ENCODE measurements around the gene SAC3D1.

Gene SAC3D1

DNA sequence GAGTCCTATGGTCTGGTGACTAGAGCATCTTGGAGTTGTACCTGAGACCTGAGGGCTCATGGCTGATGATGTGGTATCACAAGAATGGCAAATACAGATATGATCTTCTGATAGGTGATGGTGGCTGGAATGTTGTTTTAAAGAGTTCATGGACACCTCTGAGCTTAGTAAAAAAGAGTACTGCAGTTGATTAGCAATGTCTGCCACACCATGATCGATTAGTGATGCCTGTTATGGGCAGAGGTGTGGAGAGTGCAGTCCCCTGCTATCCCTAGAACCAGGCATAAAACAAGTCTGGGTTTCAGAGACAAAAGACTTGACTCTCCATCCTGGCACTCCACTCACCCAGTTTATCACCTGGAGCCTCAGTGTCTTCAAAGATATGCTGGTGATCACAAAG is 42.9 kb upstream of the SAC3D1 start:
- Histone ChIP-seq H3K9ac (ENCODE audit: low read length) (no peak overlapping the region), H2AFZ (ENCODE audit: low read depth, low read length) (no peak overlapping the region), H3K36me3 (ENCODE audit: control insufficient read depth in 1 of 2, insufficient read depth in 2 of 2, low read depth in 1 of 2, low read length in 2 of 2) (no peaks in the 10 kb centered on the region), H3K18ac (ENCODE audit: low read depth in 1 of 2, low read length in 2 of 2) (no peak overlapping the region), H3K27me3 (ENCODE audit: control insufficient read depth in 1 of 2, insufficient read depth in 1 of 2, low read length in 2 of 2) (peaks cover 5 to 7% of the 10 kb centered on the region in 2 experiments), H2BK120ac (ENCODE audit: low read depth, low read length) (no peak overlapping the region), H3K79me1 (replicated peaks; ENCODE audit: low read length, poor library complexity, severe bottlenecking) (no peaks in the 10 kb centered on the region), H3K4ac (ENCODE audit: low read depth in 1 of 2, low read length in 2 of 2) (no peak overlapping the region), H4K8ac (ENCODE audit: low read length) (no peak overlapping the region), H2BK12ac (ENCODE audit: low read length in 2 of 2) (no peak overlapping the region), H4K91ac (ENCODE audit: low read length) (no peak overlapping the region), H3K4me2 (ENCODE audit: low read length, poor library complexity, severe bottlenecking) (no peak overlapping the region), H3K4me1 (ENCODE audit: control insufficient read depth, insufficient read depth, low read depth, low read length) (peaks cover 14% of the 10 kb centered on the region), H2AK5ac (ENCODE audit: low read length, severe bottlenecking) (no peak overlapping the region), H3K14ac (ENCODE audit: low read length in 2 of 2) (no peak overlapping the region), H3K27ac (ENCODE audit: low read length, poor library complexity, severe bottlenecking) (no peak overlapping the region), H3K4me3 (ENCODE audit: insufficient read depth in 1 of 2, low read depth in 1 of 2, low read length in 2 of 2) (no peak overlapping the region), H2BK15ac (ENCODE audit: low read depth, poor library complexity, severe bottlenecking) (no peak overlapping the region), H2BK5ac (ENCODE audit: low read depth, low read length, poor library complexity, severe bottlenecking) (no peak overlapping the region), H3K23ac (ENCODE audit: low read length in 2 of 2) (no peak overlapping the region), H3K9me3 (ENCODE audit: control insufficient read depth, low read length) (no peaks in the 10 kb centered on the region)
- 80% methylated on average over 1 of the region's 1 CpG for WGBS
- DNase-seq = no peak

DNA sequence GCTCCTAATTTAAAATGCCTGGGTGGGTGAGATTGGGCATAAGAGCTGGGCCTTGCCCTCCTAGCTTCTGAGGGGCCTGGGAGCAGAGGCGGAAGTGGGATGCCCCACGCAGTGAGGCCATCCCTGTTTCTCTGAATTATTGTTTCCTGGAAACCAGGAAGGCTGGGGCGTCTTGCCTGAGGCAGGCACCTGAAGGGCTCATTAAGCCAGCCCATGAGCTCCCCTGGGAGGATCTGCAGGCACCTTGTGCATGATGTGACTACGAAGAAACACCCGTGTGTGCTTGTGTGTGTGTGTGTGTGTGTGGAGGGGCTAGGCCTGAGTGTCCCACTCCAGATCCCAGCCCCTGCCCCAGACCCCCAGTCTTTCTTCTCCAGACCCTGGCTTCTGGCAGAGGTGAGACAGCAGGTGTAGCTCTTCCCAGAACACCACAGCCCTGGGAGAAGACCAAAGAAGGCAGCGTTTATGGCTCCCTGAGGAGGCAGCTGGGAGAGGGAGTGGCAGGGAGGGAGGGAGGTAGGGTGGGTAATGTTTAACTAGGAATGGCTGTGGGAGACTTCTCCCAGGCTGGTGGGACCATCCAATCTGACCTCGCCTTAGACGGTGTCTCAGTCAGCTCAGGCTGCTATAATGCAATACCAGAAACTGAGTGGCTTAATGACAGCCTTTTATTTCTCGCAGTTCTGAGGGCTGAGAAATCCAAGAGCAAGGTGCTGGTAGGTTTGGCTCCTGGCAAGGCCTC is 42.1 kb upstream of the SAC3D1 start:
- no peak overlapping the region for H4K8ac ChIP-seq (ENCODE audit: low read length)
- DNase-seq = no peak
- H2AFZ ChIP-seq (ENCODE audit: low read depth, low read length) = no peak overlapping the region
- H3K79me1 ChIP-seq (replicated peaks; ENCODE audit: low read length, poor library complexity, severe bottlenecking) = no peaks in the 10 kb centered on the region
- no peak overlapping the region for H2BK5ac ChIP-seq (ENCODE audit: low read depth, low read length, poor library complexity, severe bottlenecking)
- 79% methylated on average over 7 of the region's 9 CpGs for WGBS
- no peak overlapping the region for H3K14ac ChIP-seq (ENCODE audit: low read length in 2 of 2)
- H3K27ac ChIP-seq (ENCODE audit: low read length, poor library complexity, severe bottlenecking) = no peak overlapping the region
- no peaks in the 10 kb centered on the region for H3K9me3 ChIP-seq (ENCODE audit: control insufficient read depth, low read length)
- no peak overlapping the region for H2BK120ac ChIP-seq (ENCODE audit: low read depth, low read length)
- H2AK5ac ChIP-seq (ENCODE audit: low read length, severe bottlenecking) = no peak overlapping the region
- H3K4me1 ChIP-seq (ENCODE audit: control insufficient read depth, insufficient read depth, low read depth, low read length) = peaks cover 14% of the 10 kb centered on the region
- H3K9ac ChIP-seq (ENCODE audit: low read length) = no peak overlapping the region
- H3K4ac ChIP-seq (ENCODE audit: low read depth in 1 of 2, low read length in 2 of 2) = no peak overlapping the region
- H3K23ac ChIP-seq (ENCODE audit: low read length in 2 of 2) = no peak overlapping the region
- no peaks in the 10 kb centered on the region for H3K36me3 ChIP-seq (ENCODE audit: control insufficient read depth in 1 of 2, insufficient read depth in 2 of 2, low read depth in 1 of 2, low read length in 2 of 2)
- no peak overlapping the region for H2BK15ac ChIP-seq (ENCODE audit: low read depth, poor library complexity, severe bottlenecking)
- peaks cover 5 to 7% of the 10 kb centered on the region in 2 experiments for H3K27me3 ChIP-seq (ENCODE audit: control insufficient read depth in 1 of 2, insufficient read depth in 1 of 2, low read length in 2 of 2)
- H4K91ac ChIP-seq (ENCODE audit: low read length) = no peak overlapping the region
- no peak overlapping the region for H3K4me3 ChIP-seq (ENCODE audit: insufficient read depth in 1 of 2, low read depth in 1 of 2, low read length in 2 of 2)
- no peak overlapping the region for H3K4me2 ChIP-seq (ENCODE audit: low read length, poor library complexity, severe bottlenecking)
- no peak overlapping the region for H2BK12ac ChIP-seq (ENCODE audit: low read length in 2 of 2)
- H3K18ac ChIP-seq (ENCODE audit: low read depth in 1 of 2, low read length in 2 of 2) = no peak overlapping the region

DNA sequence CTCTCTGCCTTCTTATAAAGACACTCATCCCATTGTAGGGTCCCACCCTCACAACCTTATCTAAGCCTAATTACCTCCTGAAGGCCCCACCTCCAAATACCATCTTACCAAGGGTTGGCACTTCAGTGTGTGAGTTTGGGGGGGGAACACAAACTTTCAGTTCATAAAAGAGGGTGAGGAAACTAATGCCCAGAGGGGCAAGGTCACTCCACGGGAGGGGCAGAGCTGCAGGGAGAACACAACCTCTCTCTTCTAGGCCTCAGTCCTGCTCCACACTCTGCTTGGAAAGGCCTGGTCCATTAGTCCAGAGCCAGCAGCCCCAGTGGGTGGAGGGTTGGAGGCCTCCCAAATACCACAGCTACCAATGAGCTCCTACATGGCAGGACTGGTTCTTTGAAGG is 41.5 kb upstream of the SAC3D1 start:
- Histone ChIP-seq H3K4me2 (ENCODE audit: low read length, poor library complexity, severe bottlenecking) (no peak overlapping the region), H4K8ac (ENCODE audit: low read length) (no peak overlapping the region), H3K4ac (ENCODE audit: low read depth in 1 of 2, low read length in 2 of 2) (no peak overlapping the region), H2BK15ac (ENCODE audit: low read depth, poor library complexity, severe bottlenecking) (no peak overlapping the region), H3K36me3 (ENCODE audit: control insufficient read depth in 1 of 2, insufficient read depth in 2 of 2, low read depth in 1 of 2, low read length in 2 of 2) (no peaks in the 10 kb centered on the region), H3K79me1 (replicated peaks; ENCODE audit: low read length, poor library complexity, severe bottlenecking) (no peaks in the 10 kb centered on the region), H3K4me1 (ENCODE audit: control insufficient read depth, insufficient read depth, low read depth, low read length) (peaks cover 14% of the 10 kb centered on the region), H3K9me3 (ENCODE audit: control insufficient read depth, low read length) (no peaks in the 10 kb centered on the region), H3K23ac (ENCODE audit: low read length in 2 of 2) (no peak overlapping the region), H2BK120ac (ENCODE audit: low read depth, low read length) (no peak overlapping the region), H3K14ac (ENCODE audit: low read length in 2 of 2) (no peak overlapping the region), H2AFZ (ENCODE audit: low read depth, low read length) (no peak overlapping the region), H2BK5ac (ENCODE audit: low read depth, low read length, poor library complexity, severe bottlenecking) (no peak overlapping the region), H2AK5ac (ENCODE audit: low read length, severe bottlenecking) (no peak overlapping the region), H3K27ac (ENCODE audit: low read length, poor library complexity, severe bottlenecking) (no peak overlapping the region), H3K18ac (ENCODE audit: low read depth in 1 of 2, low read length in 2 of 2) (no peak overlapping the region), H3K9ac (ENCODE audit: low read length) (no peak overlapping the region), H3K27me3 (ENCODE audit: control insufficient read depth in 1 of 2, insufficient read depth in 1 of 2, low read length in 2 of 2) (peaks cover 0 to 3% of the 10 kb centered on the region in 2 experiments), H2BK12ac (ENCODE audit: low read length in 2 of 2) (no peak overlapping the region), H4K91ac (ENCODE audit: low read length) (no peak overlapping the region), H3K4me3 (ENCODE audit: insufficient read depth in 1 of 2, low read depth in 1 of 2, low read length in 2 of 2) (no peak overlapping the region)
- DNase-seq = no peak
- WGBS = 88% methylated on average over 1 of the region's 1 CpG

DNA sequence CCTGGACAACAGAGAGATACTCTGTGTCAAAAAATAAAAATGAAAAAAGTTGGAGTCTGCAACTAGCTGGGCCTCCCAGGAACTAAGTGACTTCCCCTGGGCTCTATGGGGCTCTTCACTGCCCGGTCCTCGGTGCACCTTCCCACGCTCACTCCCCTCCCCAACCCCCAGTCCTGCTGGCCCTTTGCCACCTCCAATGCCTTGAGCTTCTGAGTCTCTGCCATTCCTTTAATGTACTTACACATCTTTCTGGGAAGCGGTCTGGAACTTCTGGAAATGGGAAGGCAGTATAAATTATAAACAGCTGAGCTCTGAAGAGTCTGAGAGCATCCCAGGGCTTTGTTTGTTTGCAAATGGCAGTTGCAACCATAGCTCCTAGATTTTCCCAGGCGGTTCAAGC is 38.3 kb upstream of the SAC3D1 start:
- Histone ChIP-seq H2AK5ac (ENCODE audit: low read length, severe bottlenecking) (no peak overlapping the region), H3K9ac (ENCODE audit: low read length) (no peak overlapping the region), H3K14ac (ENCODE audit: low read length in 2 of 2) (no peak overlapping the region), H3K9me3 (ENCODE audit: control insufficient read depth, low read length) (no peaks in the 10 kb centered on the region), H3K27me3 (ENCODE audit: control insufficient read depth in 1 of 2, insufficient read depth in 1 of 2, low read length in 2 of 2) (no peaks in the 10 kb centered on the region), H3K27ac (ENCODE audit: low read length, poor library complexity, severe bottlenecking) (no peak overlapping the region), H2BK120ac (ENCODE audit: low read depth, low read length) (no peak overlapping the region), H3K36me3 (ENCODE audit: control insufficient read depth in 1 of 2, insufficient read depth in 2 of 2, low read depth in 1 of 2, low read length in 2 of 2) (no peaks in the 10 kb centered on the region), H2BK15ac (ENCODE audit: low read depth, poor library complexity, severe bottlenecking) (no peak overlapping the region), H3K18ac (ENCODE audit: low read depth in 1 of 2, low read length in 2 of 2) (no peak overlapping the region), H2BK5ac (ENCODE audit: low read depth, low read length, poor library complexity, severe bottlenecking) (no peak overlapping the region), H2AFZ (ENCODE audit: low read depth, low read length) (no peak overlapping the region), H4K91ac (ENCODE audit: low read length) (no peak overlapping the region), H2BK12ac (ENCODE audit: low read length in 2 of 2) (no peak overlapping the region), H4K8ac (ENCODE audit: low read length) (no peak overlapping the region), H3K4me1 (ENCODE audit: control insufficient read depth, insufficient read depth, low read depth, low read length) (peaks cover 11% of the 10 kb centered on the region), H3K23ac (ENCODE audit: low read length in 2 of 2) (no peak overlapping the region), H3K4me2 (ENCODE audit: low read length, poor library complexity, severe bottlenecking) (no peak overlapping the region), H3K79me1 (replicated peaks; ENCODE audit: low read length, poor library complexity, severe bottlenecking) (no peaks in the 10 kb centered on the region), H3K4me3 (ENCODE audit: insufficient read depth in 1 of 2, low read depth in 1 of 2, low read length in 2 of 2) (no peak overlapping the region), H3K4ac (ENCODE audit: low read depth in 1 of 2, low read length in 2 of 2) (no peak overlapping the region)
- 85% methylated on average over 5 of the region's 5 CpGs for WGBS
- no peak for DNase-seq
